Calu3 (cell line): ENCODE results near the gene PHACTR4. TPM values are rescaled to one million over a fixed set of nuclear protein-coding genes. Genes with fewer than 3 reads are reported as not detected.

Experiments
- BruUV-seq: library from RNA; stranded (reverse); fragments of 400-500 nt; replicated peaks from 2 replicates; lab custom pipeline; 2021; lab: Mats Ljungman, UMichigan
- CTCF ChIA-PET: fragments of 300-600 bp; sonication (Branson Sonifier 250); formaldehyde crosslinking; loops from one replicate; lab custom pipeline; 2022; ENCODE audit warnings: antibody characterized with exemption; lab: Charles Lee
- DNase-seq: peaks from one replicate; pipeline ENCODE4 v3.0.0; 2022
- H3K27ac Mint-ChIP-seq: one replicate; pipeline ENCODE4 v1.8.0; 2022; ENCODE audit warnings: mixed read lengths; ENCODE audit not compliant: unreplicated experiment
- H3K27me3 Mint-ChIP-seq: one replicate; pipeline ENCODE4 v1.8.0; 2022; ENCODE audit warnings: mixed read lengths; ENCODE audit not compliant: unreplicated experiment
- H3K36me3 Mint-ChIP-seq: one replicate; pipeline ENCODE4 v1.8.0; 2022; ENCODE audit warnings: mild to moderate bottlenecking, moderate library complexity, mixed read lengths; ENCODE audit not compliant: insufficient read depth, unreplicated experiment
- H3K4me1 Mint-ChIP-seq: one replicate; pipeline ENCODE4 v1.8.0; 2022; ENCODE audit warnings: mild to moderate bottlenecking, low read depth, mixed read lengths; ENCODE audit not compliant: unreplicated experiment
- H3K4me3 Mint-ChIP-seq: one replicate; pipeline ENCODE4 v1.8.0; 2022; ENCODE audit warnings: mild to moderate bottlenecking, low read depth, moderate library complexity, mixed read lengths; ENCODE audit not compliant: unreplicated experiment
- H3K9me3 Mint-ChIP-seq: one replicate; pipeline ENCODE4 v1.8.0; 2022; ENCODE audit warnings: low read depth, mixed read lengths; ENCODE audit not compliant: unreplicated experiment
- CTCF ChIP-seq: fragments of 200-600 bp; IDR thresholded peaks from one replicate; pipeline ENCODE4 v1.8.0; 2022; ENCODE audit warnings: antibody characterized with exemption; ENCODE audit not compliant: unreplicated experiment
- intact Hi-C: fragments of 100-400 bp; cut with micrococcal nuclease; formaldehyde crosslinking; loops from one replicate; pipeline ENCODE4 v1.10.0; 2022; ENCODE audit not compliant: unreplicated experiment
- total RNA-seq: library from RNA; stranded (reverse); gene quantifications from 2 replicates; pipeline ENCODE4 v1.2.3, GENCODE V29; 2022

Gene PHACTR4
- total RNA-seq, 1 experiment from 2014 or later: 58.7 TPM

- Mint-ChIP-seq H3K27ac (no peak overlapping the region), H3K27me3 (no peaks in the 10 kb centered on the region), H3K36me3 (peaks cover 11% of the 10 kb centered on the region), H3K4me3 (no peak overlapping the region), H3K9me3 (no peaks in the 10 kb centered on the region), H3K4me1 (peaks cover 15% of the 10 kb centered on the region)
- no peak for TF ChIP-seq CTCF
- no peak for DNase-seq
- CTCF ChIA-PET: interaction anchor here (0.6 to 0.7 kb wide), 5 partner anchors 15 to 259 kb away, joined by 3 to 7 read pairs (median 4); no protein-coding TSS in a partner anchor
- BruUV-seq: no TSS peak
- intact Hi-C loops: no loop called here
Measured at GRCh38 chr1:28395181-28395580, 25.6 kb downstream of the PHACTR4 start.

GRCh38 chr1:28401760-28402159 is 32.2 kb downstream of the PHACTR4 start:
- BruUV-seq: no TSS peak
- H3K4me3 Mint-ChIP-seq: no peak overlapping the region
- CTCF ChIA-PET: interaction anchor here (0.6 kb wide), 1 partner anchor 85 kb away, joined by 3 read pairs; no protein-coding TSS in a partner anchor

GRCh38 chr1:28409090-28409489 is 39.5 kb downstream of the PHACTR4 start:
- CTCF ChIA-PET: interaction anchor here (0.7 kb wide), 2 partner anchors 9 to 354 kb away, joined by 5 to 7 read pairs; no protein-coding TSS in a partner anchor
- Mint-ChIP-seq H3K9me3 (no peaks in the 10 kb centered on the region), H3K4me1 (peaks cover 16% of the 10 kb centered on the region), H3K27ac (no peak overlapping the region), H3K27me3 (no peaks in the 10 kb centered on the region), H3K36me3 (peaks cover 9% of the 10 kb centered on the region), H3K4me3 (no peak overlapping the region)
- no peak for TF ChIP-seq CTCF
- BruUV-seq: TSS peak; percentile 13
- no peak for DNase-seq
- intact Hi-C loops: loop anchor here (5.0 kb wide), 1 partner anchor 193 kb away; no protein-coding TSS in a partner anchor

More at GRCh38 chr1:28401760-28402159, 32.2 kb downstream of the PHACTR4 start:
- intact Hi-C loops: no loop called here
- no peaks in the 10 kb centered on the region for H3K36me3 Mint-ChIP-seq
- H3K4me1 Mint-ChIP-seq: peaks cover 8% of the 10 kb centered on the region
- DNase-seq: no peak
- H3K27me3 Mint-ChIP-seq: no peaks in the 10 kb centered on the region
- H3K9me3 Mint-ChIP-seq: no peaks in the 10 kb centered on the region
- peak overlapping the region; percentile 2 for H3K27ac Mint-ChIP-seq
- no peak for TF ChIP-seq CTCF

- BruUV-seq: no TSS peak
- no peak overlapping the region for H3K4me3 Mint-ChIP-seq
- no peaks in the 10 kb centered on the region for H3K9me3 Mint-ChIP-seq
- H3K36me3 Mint-ChIP-seq: peaks cover 14% of the 10 kb centered on the region
- no peak for TF ChIP-seq CTCF
- peaks cover 18% of the 10 kb centered on the region for H3K4me1 Mint-ChIP-seq
- CTCF ChIA-PET: interaction anchor here (1.4 kb wide), 1 partner anchor 83 kb away, joined by 4 read pairs; the partner anchor contains the start of gene MED18
- H3K27me3 Mint-ChIP-seq: no peaks in the 10 kb centered on the region
- no peak for DNase-seq
- no peak overlapping the region for H3K27ac Mint-ChIP-seq
- intact Hi-C loops: loop anchor here (10.0 kb wide), 1 partner anchor 93 kb away; the partner anchor contains the start of gene RCC1
Measured at GRCh38 chr1:28411656-28412055, 42.1 kb downstream of the PHACTR4 start.
